ENCODE data around the gene OCSTAMP. TPM values are rescaled to one million over a fixed set of nuclear protein-coding genes. Genes with fewer than 3 reads are reported as not detected.

The OCSTAMP gene
- total RNA-seq: not detected

GRCh38 chr20:46550461-46550860 is at the start of gene OCSTAMP:
TSS of gene OCSTAMP (minus strand) at chr20:46550654. CDS start at chr20:46550560, 94 bp downstream.
- Mint-ChIP-seq H3K4me1 (peaks cover 40% of the 10 kb centered on the region), H3K4me3 (no peak within 1 kb of the TSS), H3K27ac (no peak within 1 kb of the TSS), H3K9me3 (no peaks in the 10 kb centered on the region), H3K27me3 (peaks cover 4% of the 10 kb centered on the region), H3K36me3 (peaks cover 1% of the 10 kb centered on the region)
- DNase-seq: no peak

GRCh38 chr20:46599227-46599987 is 49.0 kb upstream of the OCSTAMP start:
- Mint-ChIP-seq H3K27ac (no peak overlapping the region), H3K36me3 (no peaks in the 10 kb centered on the region), H3K4me1 (peaks cover 1% of the 10 kb centered on the region), H3K9me3 (no peaks in the 10 kb centered on the region), H3K4me3 (no peak overlapping the region), H3K27me3 (peaks cover 20% of the 10 kb centered on the region)
- no peak for DNase-seq

- Mint-ChIP-seq H3K4me3 (no peak overlapping the region), H3K27ac (no peak overlapping the region), H3K9me3 (no peaks in the 10 kb centered on the region), H3K4me1 (no peaks in the 10 kb centered on the region), H3K36me3 (no peaks in the 10 kb centered on the region), H3K27me3 (peaks cover 17% of the 10 kb centered on the region)
- DNase-seq: no peak
These were observed 45.5 kb upstream of the OCSTAMP start for GRCh38 chr20:46595933-46596332.

- Mint-ChIP-seq H3K36me3 (no peaks in the 10 kb centered on the region), H3K27me3 (peaks cover 11% of the 10 kb centered on the region), H3K4me3 (no peak overlapping the region), H3K4me1 (no peaks in the 10 kb centered on the region), H3K9me3 (no peaks in the 10 kb centered on the region), H3K27ac (no peak overlapping the region)
- no peak for DNase-seq
These were observed 44.3 kb upstream of the OCSTAMP start for GRCh38 chr20:46594725-46595124.

- no peak for DNase-seq
- H3K27me3 Mint-ChIP-seq: peaks cover 3% of the 10 kb centered on the region
- H3K4me3 Mint-ChIP-seq: no peak overlapping the region
- peaks cover 5% of the 10 kb centered on the region for H3K4me1 Mint-ChIP-seq
- no peak overlapping the region for H3K27ac Mint-ChIP-seq
- no peaks in the 10 kb centered on the region for H3K36me3 Mint-ChIP-seq
- no peaks in the 10 kb centered on the region for H3K9me3 Mint-ChIP-seq
These were observed 42.3 kb upstream of the OCSTAMP start for GRCh38 chr20:46592580-46593362.

- peaks cover 5% of the 10 kb centered on the region for H3K4me1 Mint-ChIP-seq
- H3K27ac Mint-ChIP-seq: no peak overlapping the region
- no peaks in the 10 kb centered on the region for H3K36me3 Mint-ChIP-seq
- H3K4me3 Mint-ChIP-seq: no peak overlapping the region
- no peaks in the 10 kb centered on the region for H3K9me3 Mint-ChIP-seq
- peaks cover 3% of the 10 kb centered on the region for H3K27me3 Mint-ChIP-seq
- DNase-seq: no peak
These were observed 40.0 kb upstream of the OCSTAMP start for GRCh38 chr20:46590443-46590842.

GRCh38 chr20:46588532-46589511 is 38.4 kb upstream of the OCSTAMP start:
- H3K4me1 Mint-ChIP-seq: peaks cover 5% of the 10 kb centered on the region
- H3K27me3 Mint-ChIP-seq: no peaks in the 10 kb centered on the region
- no peak overlapping the region for H3K27ac Mint-ChIP-seq
- DNase-seq: no peak
- H3K4me3 Mint-ChIP-seq: no peak overlapping the region
- no peaks in the 10 kb centered on the region for H3K9me3 Mint-ChIP-seq
- H3K36me3 Mint-ChIP-seq: no peaks in the 10 kb centered on the region

GRCh38 chr20:46587986-46588385 is 37.5 kb upstream of the OCSTAMP start:
- Mint-ChIP-seq H3K27me3 (no peaks in the 10 kb centered on the region), H3K4me3 (no peak overlapping the region), H3K9me3 (no peaks in the 10 kb centered on the region), H3K4me1 (peaks cover 5% of the 10 kb centered on the region), H3K27ac (no peak overlapping the region), H3K36me3 (no peaks in the 10 kb centered on the region)
- no peak for DNase-seq

GRCh38 chr20:46586724-46587123 is 36.3 kb upstream of the OCSTAMP start:
- no peaks in the 10 kb centered on the region for H3K36me3 Mint-ChIP-seq
- no peak for DNase-seq
- H3K9me3 Mint-ChIP-seq: no peaks in the 10 kb centered on the region
- H3K27ac Mint-ChIP-seq: no peak overlapping the region
- H3K4me1 Mint-ChIP-seq: peaks cover 5% of the 10 kb centered on the region
- H3K27me3 Mint-ChIP-seq: no peaks in the 10 kb centered on the region
- H3K4me3 Mint-ChIP-seq: no peak overlapping the region

- no peak overlapping the region for H3K27ac Mint-ChIP-seq
- no peaks in the 10 kb centered on the region for H3K9me3 Mint-ChIP-seq
- H3K36me3 Mint-ChIP-seq: no peaks in the 10 kb centered on the region
- peaks cover 5% of the 10 kb centered on the region for H3K4me1 Mint-ChIP-seq
- no peak for DNase-seq
- no peak overlapping the region for H3K4me3 Mint-ChIP-seq
- peaks cover 4% of the 10 kb centered on the region for H3K27me3 Mint-ChIP-seq
These were observed 34.1 kb upstream of the OCSTAMP start for GRCh38 chr20:46584508-46584907.

- Mint-ChIP-seq H3K27ac (no peak overlapping the region), H3K36me3 (no peaks in the 10 kb centered on the region), H3K4me1 (no peaks in the 10 kb centered on the region), H3K27me3 (peaks cover 6% of the 10 kb centered on the region), H3K4me3 (no peak overlapping the region), H3K9me3 (no peaks in the 10 kb centered on the region)
- DNase-seq: no peak
These were observed 33.2 kb upstream of the OCSTAMP start for GRCh38 chr20:46583411-46584214.

GRCh38 chr20:46582648-46583047 is 32.2 kb upstream of the OCSTAMP start:
- Mint-ChIP-seq H3K27me3 (peaks cover 7% of the 10 kb centered on the region), H3K4me3 (no peak overlapping the region), H3K36me3 (no peaks in the 10 kb centered on the region), H3K9me3 (no peaks in the 10 kb centered on the region), H3K4me1 (no peaks in the 10 kb centered on the region), H3K27ac (no peak overlapping the region)
- no peak for DNase-seq

GRCh38 chr20:46581391-46581790 is 30.9 kb upstream of the OCSTAMP start:
- Mint-ChIP-seq H3K4me1 (no peaks in the 10 kb centered on the region), H3K27me3 (peaks cover 8% of the 10 kb centered on the region), H3K27ac (no peak overlapping the region), H3K9me3 (no peaks in the 10 kb centered on the region), H3K4me3 (no peak overlapping the region), H3K36me3 (no peaks in the 10 kb centered on the region)
- DNase-seq: no peak

- H3K4me3 Mint-ChIP-seq: no peak overlapping the region
- no peak overlapping the region for H3K27ac Mint-ChIP-seq
- H3K9me3 Mint-ChIP-seq: no peaks in the 10 kb centered on the region
- no peak for DNase-seq
- no peaks in the 10 kb centered on the region for H3K36me3 Mint-ChIP-seq
- H3K27me3 Mint-ChIP-seq: peaks cover 10% of the 10 kb centered on the region
- H3K4me1 Mint-ChIP-seq: peaks cover 5% of the 10 kb centered on the region
These were observed 30.3 kb upstream of the OCSTAMP start for GRCh38 chr20:46580613-46581205.
